ENCODE results near the gene RPP25L. TPM values are rescaled to one million over a fixed set of nuclear protein-coding genes. Genes with fewer than 3 reads are reported as not detected.

Gene RPP25L
- total RNA-seq, 1 experiment from 2014 or later, result 17.2 TPM

DNA sequence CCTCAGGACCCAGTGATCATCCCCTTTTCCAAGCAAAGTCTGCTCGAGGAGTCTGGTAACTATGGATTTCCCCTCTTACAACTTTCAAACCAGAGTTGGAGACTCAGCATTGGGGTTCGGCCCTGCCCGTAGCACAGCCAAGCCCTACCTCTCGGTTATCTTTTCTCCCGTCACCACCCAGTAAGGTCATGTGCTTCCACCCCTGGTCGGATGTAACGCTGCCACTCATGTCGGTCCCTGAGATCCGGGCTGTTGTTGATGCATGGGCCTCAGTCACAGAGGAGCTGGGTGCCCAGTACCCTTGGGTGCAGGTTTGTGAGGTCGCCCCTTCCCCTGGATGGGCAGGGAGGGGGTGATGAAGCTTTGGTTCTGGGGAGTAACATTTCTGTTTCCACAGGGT is 35.8 kb upstream of the RPP25L start:
- no peak overlapping the region for H3K27ac ChIP-seq (ENCODE audit: insufficient read length, low read depth, low read length)
- H3T11ph ChIP-seq (ENCODE audit: low read length), result no peak overlapping the region
- Mint-ChIP-seq H3K36me3 (ENCODE audit: insufficient read depth in 1 of 3, low read depth in 3 of 3) (peaks cover 17 to 28% (median 24%) of the 10 kb centered on the region in 3 experiments; a peak in 6 of 7 replicates), H3K4me3 (peak overlapping the region; percentile 85 to 93), H3K9me3 (no peaks in the 10 kb centered on the region), H3K4me1 (peaks cover 41 to 48% of the 10 kb centered on the region in 2 experiments), H3K27ac (peak overlapping the region in 1 of 3 experiments; percentile 88; a peak in 2 of 7 replicates), H3K27me3 (ENCODE audit: low read depth) (no peaks in the 10 kb centered on the region; the same call in 1 of the 2 replicates)
- H3K4me1 ChIP-seq (ENCODE audit: insufficient read depth, low read length), result peaks cover 13% of the 10 kb centered on the region; the same call in 1 of the 2 replicates
- H2AFZ ChIP-seq (ENCODE audit: low read length), result no peak overlapping the region
- H4K8ac ChIP-seq (replicated peaks; ENCODE audit: insufficient read length, low read depth, low read length), result no peak overlapping the region
- peaks cover 16% of the 10 kb centered on the region for H3K23me2 ChIP-seq (ENCODE audit: insufficient read length, low read depth, low read length, poor library complexity, severe bottlenecking)
- no peak overlapping the region for H3K18ac ChIP-seq (ENCODE audit: insufficient read length, low read depth, low read length)
- no peak overlapping the region for H2BK120ac ChIP-seq (ENCODE audit: low read depth, low read length, poor library complexity, severe bottlenecking)
- H4K5ac ChIP-seq (ENCODE audit: insufficient read length, low read depth, low read length), result no peak overlapping the region
- H2BK5ac ChIP-seq (ENCODE audit: insufficient read length, low read length), result no peak overlapping the region
- H2BK15ac ChIP-seq (ENCODE audit: low read depth, low read length), result no peak overlapping the region
- TF ChIP-seq, protein P1, sequence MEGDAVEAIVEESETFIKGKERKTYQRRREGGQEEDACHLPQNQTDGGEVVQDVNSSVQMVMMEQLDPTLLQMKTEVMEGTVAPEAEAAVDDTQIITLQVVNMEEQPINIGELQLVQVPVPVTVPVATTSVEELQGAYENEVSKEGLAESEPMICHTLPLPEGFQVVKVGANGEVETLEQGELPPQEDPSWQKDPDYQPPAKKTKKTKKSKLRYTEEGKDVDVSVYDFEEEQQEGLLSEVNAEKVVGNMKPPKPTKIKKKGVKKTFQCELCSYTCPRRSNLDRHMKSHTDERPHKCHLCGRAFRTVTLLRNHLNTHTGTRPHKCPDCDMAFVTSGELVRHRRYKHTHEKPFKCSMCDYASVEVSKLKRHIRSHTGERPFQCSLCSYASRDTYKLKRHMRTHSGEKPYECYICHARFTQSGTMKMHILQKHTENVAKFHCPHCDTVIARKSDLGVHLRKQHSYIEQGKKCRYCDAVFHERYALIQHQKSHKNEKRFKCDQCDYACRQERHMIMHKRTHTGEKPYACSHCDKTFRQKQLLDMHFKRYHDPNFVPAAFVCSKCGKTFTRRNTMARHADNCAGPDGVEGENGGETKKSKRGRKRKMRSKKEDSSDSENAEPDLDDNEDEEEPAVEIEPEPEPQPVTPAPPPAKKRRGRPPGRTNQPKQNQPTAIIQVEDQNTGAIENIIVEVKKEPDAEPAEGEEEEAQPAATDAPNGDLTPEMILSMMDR (conservative IDR thresholded peaks at IDR 0.05), result no peak
- no peak overlapping the region for H3K23ac ChIP-seq (ENCODE audit: insufficient read length, low read depth, low read length)
- peak overlapping the region; percentile 41; the same call in 1 of the 2 replicates for H3K14ac ChIP-seq (ENCODE audit: insufficient read depth, low read length)
- DNase-seq, result no peak
- peaks cover 2% of the 10 kb centered on the region; the same call in 1 of the 2 replicates for H3K79me2 ChIP-seq (ENCODE audit: insufficient read depth, low read length)
- no peaks in the 10 kb centered on the region for H3K79me1 ChIP-seq (ENCODE audit: insufficient read depth, low read depth, low read length, poor library complexity, severe bottlenecking)
- H3K4me2 ChIP-seq (ENCODE audit: insufficient read depth, insufficient read length, low read length), result peak overlapping the region; percentile 94
- no peaks in the 10 kb centered on the region for H3K27me3 ChIP-seq (ENCODE audit: insufficient read depth, low read length)
- no peak overlapping the region for H2AK5ac ChIP-seq (ENCODE audit: insufficient read length, low read length)
- no peak overlapping the region for H3K56ac ChIP-seq (ENCODE audit: insufficient read length, low read depth, low read length)
- no peak overlapping the region for H2BK20ac ChIP-seq (ENCODE audit: low read depth, low read length, poor library complexity, severe bottlenecking)
- no peak overlapping the region for H3K4ac ChIP-seq (ENCODE audit: low read depth, low read length)
- no peak overlapping the region for H4K91ac ChIP-seq (ENCODE audit: insufficient read length, low read depth, low read length)
- H4K20me1 ChIP-seq (ENCODE audit: control insufficient read depth, insufficient read depth, insufficient read length), result peaks cover 3% of the 10 kb centered on the region
- H3K9me3 ChIP-seq (ENCODE audit: control insufficient read depth, low read depth, low read length), result no peaks in the 10 kb centered on the region
- no peak overlapping the region for H2BK12ac ChIP-seq (ENCODE audit: insufficient read length, low read depth, low read length)
- no CpG with 5 or more reads among the region's 10 CpGs for WGBS (ENCODE audit: extremely low coverage, insufficient read length, low lambda C conversion rate)
- H3K9ac ChIP-seq (ENCODE audit: extremely low read depth, insufficient read length, low read length), result peak overlapping the region; percentile 28
